Activated CD4-positive, CD25-positive, alpha-beta regulatory T cell treated with anti-CD3 and anti-CD28 coated beads, Interleukin-2, amount 50 U/mL, for 16 hours (primary cell): ENCODE measurements around the gene BLM.
"Not testable (repeated sequence)": the region's sequence is repeated elsewhere in the genome, so short reads cannot be mapped to it uniquely, and the experiment has no call there.

Experiments
- DNase-seq: peaks from one replicate; pipeline ENCODE4 v3.0.0-alpha.2; 2020; ENCODE audit warnings: low read depth, low spot score

BLM gene

DNA sequence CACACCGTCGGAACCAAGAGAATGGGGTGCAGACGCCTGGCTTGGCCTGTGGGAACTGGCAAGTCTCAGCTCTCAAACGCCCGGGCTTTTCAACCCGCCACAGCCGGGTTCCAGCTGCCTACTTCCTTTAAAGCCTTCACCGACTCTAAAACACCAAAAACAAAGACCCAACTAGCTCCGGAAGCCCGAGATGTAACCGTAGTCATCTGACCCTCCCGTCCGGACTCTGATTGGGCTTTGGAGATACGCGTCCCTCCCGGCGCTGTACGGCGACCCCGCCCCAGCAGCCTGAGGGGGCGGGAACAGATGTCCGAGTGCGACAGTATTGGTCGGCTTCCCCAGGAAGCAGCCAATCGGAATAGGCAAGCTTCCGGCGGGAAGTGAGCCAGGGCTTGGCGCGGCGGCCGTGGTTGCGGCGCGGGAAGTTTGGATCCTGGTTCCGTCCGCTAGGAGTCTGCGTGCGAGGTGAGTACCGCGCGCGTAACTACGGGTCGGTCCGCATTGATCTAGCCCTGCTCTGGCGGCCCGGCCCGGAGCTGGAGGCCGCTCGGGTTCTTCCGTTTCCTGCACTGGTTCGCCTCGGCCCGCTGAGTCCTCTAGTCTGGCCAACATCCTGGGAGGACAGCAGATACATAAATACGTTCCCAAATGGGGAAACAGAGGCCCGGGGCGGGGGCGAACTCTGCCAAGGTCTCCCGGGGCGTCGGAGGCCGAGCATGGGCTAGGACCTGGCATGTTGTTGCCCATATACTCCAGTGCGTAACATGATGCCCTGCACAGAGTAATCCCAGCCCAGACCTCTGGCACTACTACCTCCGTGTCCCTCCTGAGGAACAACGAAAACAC, at the start of gene BLM:
Gene BLM (plus strand): TSS at position 371 of the 846 bp plus-strand sequence. CDS start 30,047 bp downstream, outside the sequence.
- peak; percentile 90 for DNase-seq

DNA sequence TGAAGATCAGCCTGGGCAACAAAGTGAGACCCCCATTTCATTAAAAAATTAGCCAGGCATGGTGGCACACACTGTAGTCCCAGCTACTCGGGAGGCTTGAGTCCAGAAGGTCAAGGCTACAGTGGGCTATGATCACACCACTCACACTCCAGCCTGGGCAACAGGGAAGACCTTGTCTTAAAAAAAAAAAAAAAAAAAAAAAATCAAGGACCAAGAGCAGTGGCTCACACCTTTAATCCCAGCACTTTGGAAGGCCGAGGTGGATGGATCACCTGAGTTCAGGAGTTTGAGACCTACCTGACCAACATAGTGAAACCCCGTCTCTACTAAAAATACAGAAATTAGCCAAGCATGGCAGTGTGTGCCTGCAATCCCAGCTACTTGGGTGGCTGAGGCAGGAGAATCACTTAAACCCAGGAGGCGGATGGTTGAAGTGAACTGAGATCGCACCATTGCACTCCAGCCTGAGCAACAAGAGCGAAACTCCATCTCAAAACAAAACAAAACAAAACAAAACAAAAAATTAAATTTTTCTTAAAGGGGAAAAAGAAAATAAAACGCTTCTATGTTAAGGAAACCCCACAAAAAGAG, 49.3 kb upstream of the BLM start:
- DNase-seq: not testable (repeated sequence)

DNA sequence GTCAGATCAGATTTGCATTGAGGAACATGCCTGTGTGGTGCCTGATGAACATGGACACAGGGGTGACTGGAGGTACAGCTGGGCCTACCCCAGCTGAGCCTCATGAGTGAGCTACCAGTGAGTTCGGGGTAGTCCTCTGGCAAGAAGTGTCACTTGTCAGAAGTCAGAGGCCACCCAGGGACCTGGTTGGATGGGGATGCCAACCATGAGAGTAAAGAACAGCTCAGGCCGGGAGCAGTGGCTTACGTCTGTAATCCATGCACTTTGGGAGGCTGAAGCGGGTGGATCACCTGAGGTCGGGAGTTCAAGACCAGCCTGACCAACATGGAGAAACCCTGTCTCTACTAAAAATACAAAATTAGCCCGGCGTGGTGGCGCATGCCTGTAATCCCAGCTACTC, 46.5 kb upstream of the BLM start:
- not testable (repeated sequence) for DNase-seq

DNA sequence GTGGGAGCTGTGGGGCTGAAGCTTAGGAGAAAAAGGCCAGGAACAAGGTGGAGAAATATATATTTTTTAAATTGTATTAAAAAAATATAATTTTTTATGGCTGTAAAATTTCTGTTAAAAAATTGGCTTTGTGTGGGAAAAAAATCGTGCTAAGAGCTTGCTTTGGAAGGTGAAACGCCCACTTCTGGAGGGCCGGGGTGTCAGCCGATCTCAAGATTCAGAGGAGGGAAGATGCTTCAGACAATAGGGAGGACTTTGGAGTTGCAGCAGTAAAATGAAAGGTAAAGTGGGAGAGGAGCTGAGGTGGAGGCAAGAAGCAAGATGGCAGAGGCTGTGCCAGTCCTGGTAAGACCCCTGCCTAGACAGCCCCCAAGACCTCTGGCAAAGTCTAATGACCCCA, 45.9 kb upstream of the BLM start:
- no peak for DNase-seq

DNA sequence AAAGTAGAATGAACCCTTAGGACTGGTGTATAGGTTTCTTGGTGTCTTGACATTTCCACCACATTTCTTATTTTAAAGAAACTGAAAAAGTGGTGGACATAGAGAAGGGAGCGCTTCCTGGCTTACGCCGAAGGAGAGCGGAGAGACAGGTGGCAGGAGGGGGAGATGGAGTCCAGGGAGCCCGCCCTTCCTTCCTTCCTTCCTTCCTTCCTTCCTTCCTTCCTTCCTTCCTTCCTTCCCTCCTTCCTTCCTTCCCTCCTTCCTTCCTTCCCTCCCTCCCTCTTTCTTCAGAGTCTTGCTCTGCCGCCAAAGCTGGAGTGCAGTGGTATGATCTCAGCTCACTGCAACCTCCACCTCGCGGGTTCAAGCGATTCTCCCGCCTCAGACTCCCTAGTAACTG, 43.8 kb upstream of the BLM start:
- not testable (repeated sequence) for DNase-seq

DNA sequence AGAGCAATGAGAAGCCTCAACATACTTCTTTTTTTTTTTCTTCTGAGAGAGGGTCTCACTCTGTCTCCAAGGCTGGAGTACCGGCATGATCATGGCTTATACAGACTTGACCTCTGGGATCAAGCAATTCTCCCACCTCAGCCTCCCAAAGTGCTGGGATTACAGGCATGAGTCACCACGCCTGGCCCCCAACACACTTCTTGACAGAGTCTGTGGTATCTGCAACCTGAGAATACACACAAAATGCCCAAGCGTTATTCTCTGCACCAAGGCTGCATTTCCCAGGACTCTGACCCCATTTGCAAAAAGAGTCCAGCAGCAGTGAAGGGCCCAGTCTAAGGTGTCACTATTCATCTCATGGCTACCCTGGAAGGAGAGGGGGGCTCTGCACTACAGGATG, 42.7 kb upstream of the BLM start:
- DNase-seq: no peak

DNA sequence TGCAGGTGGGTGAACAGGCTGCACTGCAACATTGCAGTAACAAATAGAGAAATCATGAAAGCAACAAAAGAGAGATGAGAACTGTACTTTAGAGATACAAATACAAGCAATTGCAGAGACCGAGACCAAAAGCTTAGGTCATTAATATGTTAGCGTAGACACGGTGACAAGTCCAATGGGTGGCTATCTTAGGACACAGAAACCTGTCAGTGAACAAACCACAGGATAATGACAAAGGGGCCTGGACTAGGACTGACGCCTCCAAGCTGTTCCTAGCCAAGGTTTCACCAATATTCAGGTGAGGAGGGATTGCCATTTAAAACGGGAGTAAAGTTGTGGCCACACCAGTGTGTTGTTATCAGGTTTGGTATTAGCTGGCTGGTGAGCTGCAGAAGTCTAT, 41.7 kb upstream of the BLM start:
- DNase-seq: no peak

DNA sequence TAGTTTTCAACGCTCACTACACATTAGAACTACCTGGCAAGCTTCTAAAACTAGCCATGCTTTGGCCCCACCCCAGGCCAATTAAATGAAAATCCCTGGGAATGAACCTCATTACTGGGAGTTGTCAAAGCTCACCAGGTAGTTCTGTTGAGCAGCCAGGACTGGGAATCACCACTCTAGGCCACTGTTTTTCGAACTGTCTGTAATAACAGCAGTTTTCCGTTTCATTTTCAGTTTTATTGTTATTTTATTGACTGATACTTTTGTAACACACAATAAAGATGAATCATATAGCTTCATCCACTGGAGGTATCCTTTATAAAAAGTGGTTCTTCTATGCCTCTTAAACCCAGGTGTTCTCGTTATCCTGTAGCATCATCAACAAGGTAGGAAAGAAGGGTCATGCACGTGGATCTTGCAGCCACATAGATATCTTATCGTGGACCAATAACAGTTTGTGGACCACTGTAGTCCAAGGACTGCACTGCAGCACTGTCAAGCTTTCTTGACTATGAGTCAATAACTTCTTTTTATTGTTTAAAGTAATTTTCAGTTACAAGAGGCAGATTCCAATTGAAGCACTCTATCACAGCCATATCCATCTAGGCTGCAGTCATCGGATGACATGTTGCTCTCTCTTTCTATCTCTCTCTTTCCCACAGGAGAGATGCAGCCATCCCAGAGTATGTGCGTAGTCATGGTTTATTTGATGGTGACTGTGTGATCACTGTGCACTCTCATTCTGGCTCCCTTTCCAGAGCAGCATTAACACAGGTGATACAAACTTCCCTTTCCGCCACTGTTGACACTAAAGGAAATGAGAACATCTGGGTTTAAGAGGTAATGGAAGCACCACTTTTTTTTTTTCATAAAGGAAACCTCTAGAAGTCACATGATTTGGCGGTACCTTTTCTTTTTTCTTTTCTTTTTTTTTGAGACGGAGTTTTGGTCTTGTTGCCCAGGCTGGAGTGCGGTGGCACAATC, 39.0 kb upstream of the BLM start:
- no peak for DNase-seq

DNA sequence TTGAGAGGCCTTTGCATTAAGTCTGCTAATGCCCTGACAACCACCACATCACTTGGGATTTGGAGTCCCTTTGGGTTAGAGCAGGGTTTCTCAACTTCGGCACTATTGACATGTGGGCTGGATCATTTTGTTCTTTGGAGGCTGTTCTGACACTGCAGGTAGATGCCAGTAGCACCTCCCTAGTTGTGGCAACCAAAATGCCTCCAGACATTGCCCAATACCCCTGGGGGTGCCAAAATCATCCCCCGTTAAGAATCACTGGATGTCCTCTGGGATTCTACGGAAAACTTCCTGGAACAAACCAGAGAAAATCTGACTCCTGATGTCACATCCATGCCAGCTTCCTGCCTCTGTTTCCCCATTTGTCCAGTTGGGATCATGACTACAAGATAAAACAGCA, 37.2 kb upstream of the BLM start:
- no peak for DNase-seq

DNA sequence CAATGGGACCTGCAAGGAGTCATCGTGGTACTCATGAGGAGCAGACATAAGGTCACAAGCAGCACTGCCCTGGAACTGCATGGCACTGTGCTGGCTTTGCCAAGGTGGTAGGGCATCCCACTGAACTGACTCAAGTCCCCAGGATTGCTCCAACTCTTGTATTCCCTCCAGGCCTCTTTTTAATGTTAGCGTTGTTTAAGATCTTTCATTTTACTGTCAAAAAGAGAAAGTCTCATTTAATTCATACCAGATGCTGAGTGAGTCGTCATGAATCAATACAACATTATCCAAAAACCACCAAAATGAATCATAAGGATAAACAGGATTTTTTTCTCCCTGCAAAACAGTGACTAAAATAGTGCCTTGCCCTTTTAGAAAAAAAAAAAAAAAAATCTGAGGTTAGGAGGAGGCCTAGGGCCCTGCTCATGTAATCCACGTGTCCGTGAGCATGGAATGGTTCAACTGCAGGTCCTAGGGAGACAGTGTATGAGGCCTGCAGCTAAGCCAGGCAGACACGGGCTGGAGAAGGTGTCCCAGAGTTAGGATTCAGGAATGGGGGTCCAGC, 36.7 kb upstream of the BLM start:
- no peak for DNase-seq

DNA sequence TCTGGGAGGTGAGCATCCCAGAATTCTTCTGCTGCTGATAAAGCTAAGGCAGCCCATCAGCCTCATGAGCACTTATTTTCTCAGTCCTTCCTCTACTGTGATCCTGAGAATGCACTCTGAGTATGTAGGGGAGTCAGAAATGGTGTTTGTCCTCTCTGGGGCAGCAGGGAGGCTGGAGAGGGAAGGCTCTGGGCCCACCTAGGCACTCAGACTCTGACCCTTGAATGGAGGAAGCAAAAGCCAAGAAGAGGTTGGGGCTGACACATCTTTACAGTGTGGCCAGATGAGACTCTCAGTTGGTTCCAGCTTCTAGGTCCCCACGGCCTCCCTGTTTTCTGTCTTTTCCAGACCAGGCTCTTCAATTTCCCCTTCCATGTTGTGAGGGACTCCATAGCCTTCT, 36.1 kb upstream of the BLM start:
- DNase-seq: no peak

DNA sequence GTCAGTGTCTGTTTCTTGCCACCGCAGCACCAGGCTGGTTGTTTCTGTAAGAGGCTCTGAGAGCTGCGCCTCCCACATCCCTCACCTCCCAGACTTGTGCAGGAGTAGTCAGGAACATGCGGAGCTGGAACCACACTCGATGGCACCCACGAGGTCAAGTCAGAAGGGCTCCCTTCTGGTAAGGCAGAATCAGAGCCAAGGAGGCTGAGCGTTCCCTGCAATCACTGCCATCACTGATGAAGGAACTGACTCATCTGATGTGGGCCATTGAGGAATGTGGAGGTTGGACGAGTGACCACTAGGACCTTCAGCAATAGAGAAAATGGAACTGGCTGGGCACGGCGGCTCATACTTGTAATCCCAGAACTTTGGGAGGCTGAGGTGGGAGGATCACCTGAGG, 35.7 kb upstream of the BLM start:
- no peak for DNase-seq

DNA sequence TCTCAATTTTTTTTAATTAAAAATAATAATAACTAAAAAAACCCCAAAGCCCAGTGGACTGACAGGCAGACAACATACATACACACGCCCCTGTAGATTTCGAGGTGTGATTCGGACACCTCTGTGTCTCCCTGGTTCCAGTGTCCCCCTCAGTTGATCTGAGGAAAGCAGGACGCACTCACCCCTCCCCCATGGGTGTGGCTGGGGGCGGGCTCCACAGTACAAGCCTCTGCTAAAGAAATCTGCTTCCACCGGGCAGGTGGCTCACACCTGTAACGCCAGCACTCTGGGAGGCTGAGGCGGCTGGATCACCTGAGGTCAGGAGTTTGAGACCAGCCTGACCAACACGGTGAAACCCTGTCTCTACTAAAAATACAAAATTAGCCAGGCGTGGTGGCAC, 33.8 kb upstream of the BLM start:
- DNase-seq: no peak

DNA sequence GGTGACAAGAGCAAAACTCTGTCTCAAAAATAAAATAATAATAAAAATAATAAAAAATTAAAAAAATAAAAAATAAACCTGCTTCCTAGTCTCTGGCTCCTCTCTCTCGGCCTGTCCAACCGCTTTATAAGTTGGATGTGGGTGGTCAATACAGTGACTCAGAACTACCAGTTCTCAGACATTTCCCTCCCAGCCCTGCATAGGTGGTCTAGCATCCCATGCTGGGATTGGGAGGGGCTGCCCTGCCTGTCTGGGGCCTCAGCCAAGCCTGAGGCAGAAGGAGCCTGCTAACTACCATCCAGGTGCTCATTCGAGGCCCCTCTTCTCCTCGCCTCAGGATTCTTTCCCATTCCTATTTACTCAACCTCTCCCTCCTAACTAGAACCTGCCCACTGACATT, 33.3 kb upstream of the BLM start:
- no peak for DNase-seq

DNA sequence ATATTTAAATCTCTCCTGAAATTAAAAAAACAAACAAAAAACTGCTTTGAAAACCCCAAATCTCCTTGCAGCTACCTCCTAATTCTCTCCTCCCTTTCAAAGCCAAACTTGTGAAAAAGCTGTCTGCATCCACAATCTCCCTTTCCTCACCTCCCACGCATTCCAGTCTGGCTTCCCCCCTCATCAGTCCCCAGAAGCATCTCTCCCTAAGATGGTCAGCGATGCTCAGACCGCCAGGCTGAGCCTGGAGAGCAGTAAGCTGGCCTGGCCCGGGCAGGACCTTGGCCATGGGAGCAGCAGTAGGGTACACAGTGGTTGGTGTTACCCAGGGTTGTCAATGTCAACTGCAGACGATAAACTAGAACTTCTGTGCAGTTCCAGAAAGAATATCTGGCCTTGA, 32.9 kb upstream of the BLM start:
- DNase-seq: no peak

DNA sequence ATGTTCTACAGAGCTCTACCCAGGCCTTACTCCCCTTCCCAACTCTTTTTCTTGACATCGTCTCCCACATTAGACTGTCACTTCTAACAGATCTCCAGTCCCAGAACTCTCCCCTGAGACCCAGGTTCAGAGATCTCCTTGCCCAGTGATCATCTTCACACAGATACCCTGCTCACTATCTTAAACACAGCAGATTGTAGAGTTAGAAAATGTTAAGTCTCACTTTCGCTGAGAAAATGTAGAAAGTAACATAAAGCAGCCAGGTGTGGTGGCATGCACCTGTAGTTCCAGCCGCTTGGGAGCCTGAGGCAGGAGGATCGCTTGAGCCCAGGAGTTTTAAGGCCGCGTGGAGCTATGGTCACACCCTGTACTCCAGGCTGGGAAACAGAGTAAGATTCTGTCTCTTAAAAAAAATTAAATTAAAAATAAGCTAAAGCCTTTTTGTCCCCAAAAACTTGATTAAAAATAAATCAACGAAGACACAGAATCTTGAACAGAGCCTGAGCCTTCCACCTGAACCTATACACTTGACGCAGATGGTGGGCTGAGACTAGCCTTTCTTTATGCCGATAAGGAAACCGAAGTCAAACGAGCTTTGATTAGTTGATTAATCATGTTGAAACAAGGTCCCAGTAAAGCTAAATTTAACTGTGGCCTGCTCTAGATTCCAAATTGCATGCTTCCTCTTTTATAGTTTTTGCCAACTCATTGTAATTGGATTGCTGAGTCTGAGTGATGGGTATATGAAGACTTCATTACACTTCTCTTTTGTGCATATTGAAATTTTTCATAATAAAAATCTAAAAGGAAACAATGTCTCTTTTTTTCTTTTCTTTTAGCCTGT, 31.3 kb upstream of the BLM start:
- DNase-seq: no peak

DNA sequence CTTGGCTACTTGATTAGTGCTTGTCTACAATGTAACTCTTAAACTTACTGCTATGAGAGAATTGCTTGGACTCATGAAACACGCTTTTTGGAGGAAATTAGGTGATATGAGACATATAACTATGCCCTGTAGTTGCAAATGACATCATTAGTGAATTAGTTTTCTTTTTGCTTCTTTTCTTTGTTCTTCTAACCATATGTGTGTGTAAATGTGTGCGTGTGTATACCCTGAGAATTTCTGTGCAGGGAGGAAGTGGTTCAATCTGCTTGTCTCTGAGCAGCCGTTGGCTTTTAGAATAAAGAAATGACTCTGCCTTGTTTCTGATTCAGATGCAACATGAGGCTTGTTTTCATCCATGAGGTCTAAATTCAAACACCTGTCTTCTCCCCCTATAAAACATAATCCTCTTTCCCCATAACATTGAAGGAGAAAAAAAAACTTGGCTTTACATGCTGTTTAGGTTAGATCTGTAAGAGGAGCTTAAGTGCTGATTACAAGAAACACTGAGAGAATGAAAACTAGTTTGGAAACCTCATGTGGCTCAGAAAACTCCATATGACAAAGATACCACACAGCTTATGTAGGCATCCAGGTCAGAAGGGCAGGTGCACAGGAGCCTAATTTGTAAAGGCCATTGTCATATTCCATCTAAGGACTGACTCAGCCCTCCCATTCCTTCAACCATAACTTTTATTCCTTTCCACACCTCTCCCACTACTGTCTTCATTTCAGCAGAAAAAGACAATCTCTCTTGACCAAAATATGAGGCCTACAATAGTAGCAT, 30.5 kb upstream of the BLM start:
- DNase-seq: no peak

DNA sequence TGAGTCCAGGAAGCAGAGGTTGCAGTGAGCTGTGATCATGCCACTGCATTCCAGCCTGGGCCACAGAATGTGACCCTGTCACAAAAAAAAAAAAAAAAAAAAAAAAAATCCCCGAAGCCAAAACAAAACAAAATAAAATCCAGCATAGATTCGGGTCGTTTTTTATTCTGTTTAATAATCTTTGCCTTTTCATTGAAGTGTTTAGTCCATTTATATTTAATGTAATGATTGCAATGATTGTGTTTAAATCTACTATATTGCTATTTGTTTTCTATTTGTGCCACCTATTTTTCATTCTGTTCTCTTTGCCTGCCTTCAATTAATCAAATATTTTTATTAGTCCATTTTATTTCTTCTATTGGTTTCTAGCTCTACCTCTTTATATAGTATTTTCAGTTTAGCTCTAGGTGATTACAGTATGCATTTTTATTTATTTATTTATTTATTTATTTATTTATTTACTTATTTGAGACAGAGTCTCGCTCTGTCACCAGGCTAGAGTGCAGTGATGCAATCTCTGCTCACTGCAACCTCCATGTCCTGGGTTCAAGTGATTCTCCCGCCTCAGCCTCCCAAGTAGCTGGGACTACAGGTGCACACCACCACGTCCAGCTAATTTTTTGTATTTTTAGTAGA, 27.7 kb upstream of the BLM start:
- DNase-seq: not testable (repeated sequence)

DNA sequence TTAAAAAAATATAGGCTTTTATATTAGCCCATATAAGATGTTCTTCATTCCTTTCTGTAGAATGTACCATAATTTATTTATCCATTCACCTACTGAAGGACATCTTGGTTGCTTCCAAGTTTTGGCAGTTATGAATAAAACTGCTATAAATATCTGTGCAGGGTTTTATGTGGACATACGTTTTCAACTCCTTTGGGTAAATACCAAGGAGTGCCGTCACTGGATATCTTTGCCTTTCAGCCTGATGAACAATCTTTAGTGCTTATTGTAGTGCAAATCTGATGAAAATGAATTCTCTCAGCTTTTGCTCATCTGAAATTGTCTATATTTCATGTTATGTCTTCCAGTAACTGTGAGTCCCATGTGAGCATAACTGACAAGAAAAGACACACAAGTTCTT, 26.6 kb upstream of the BLM start:
- DNase-seq: no peak

DNA sequence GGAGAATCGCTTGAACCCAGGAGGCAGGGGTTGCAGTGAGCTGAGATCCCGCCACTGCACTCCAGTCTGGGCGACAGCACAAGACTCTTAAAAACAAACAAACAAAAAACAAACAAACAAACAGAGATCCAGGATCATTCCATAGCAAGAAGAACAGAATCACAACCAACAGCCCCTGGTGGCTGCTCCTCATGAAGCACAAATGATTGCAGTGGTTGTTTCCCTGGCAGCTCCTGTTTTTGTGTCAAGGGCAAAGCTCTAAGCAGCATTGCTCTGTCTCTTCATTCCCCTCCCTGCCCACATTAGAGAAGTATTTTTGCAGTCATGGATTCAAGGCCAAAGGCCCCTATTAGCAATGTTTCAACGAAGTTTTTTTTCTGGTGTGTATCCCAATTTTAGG, 25.8 kb upstream of the BLM start:
- DNase-seq: no peak
